Activated CD4-positive, alpha-beta T cell treated with anti-CD3 and anti-CD28 coated beads, Interleukin-2, Interleukin-4, amounts not matched to agents 100 ng/mL and 50 ng/mL, durations not matched to agents 16 hours and 8 hours (primary cell): ENCODE data around the gene RNFT1.
"Not testable (repeated sequence)": the region's sequence is repeated elsewhere in the genome, so short reads cannot be mapped to it uniquely, and the experiment has no call there.

ENCODE experiments used
- DNase-seq: peaks from one replicate; pipeline ENCODE4 v3.0.0-alpha.2; 2020; ENCODE audit warnings: low spot score

RNFT1 gene

GRCh38 chr17:59964482-59965328 is at the start of gene RNFT1:
Gene RNFT1 (minus strand): TSS chr17:59964740. CDS start chr17:59964663, 77 bp downstream.
- peak; percentile 88 for DNase-seq

- DNase-seq: not testable (repeated sequence)
Measured at GRCh38 chr17:60009326-60009725, 44.8 kb upstream of the RNFT1 start.

GRCh38 chr17:60008377-60008776 is 43.8 kb upstream of the RNFT1 start:
- DNase-seq: not testable (repeated sequence)

GRCh38 chr17:60006160-60006559 is 41.6 kb upstream of the RNFT1 start:
- no peak for DNase-seq

GRCh38 chr17:60004561-60004960 is 40.0 kb upstream of the RNFT1 start:
- DNase-seq: not testable (repeated sequence)

GRCh38 chr17:60002405-60002804 is 37.9 kb upstream of the RNFT1 start:
- DNase-seq: not testable (repeated sequence)

- DNase-seq: not testable (repeated sequence)
Measured at GRCh38 chr17:59996608-59997007, 32.1 kb upstream of the RNFT1 start.

GRCh38 chr17:59975166-59975565 is 10.6 kb upstream of the RNFT1 start:
- DNase-seq: not testable (repeated sequence)

GRCh38 chr17:59973483-59973882 is 8.9 kb upstream of the RNFT1 start:
- DNase-seq: not testable (repeated sequence)

GRCh38 chr17:59972778-59973177 is 8.2 kb upstream of the RNFT1 start:
- DNase-seq: no peak

- DNase-seq: not testable (repeated sequence)
Measured at GRCh38 chr17:59971771-59972170, 7.2 kb upstream of the RNFT1 start.

- DNase-seq: peak; percentile 31
Measured at GRCh38 chr17:59963738-59964481, 630 bp downstream of the RNFT1 start.

- no peak for DNase-seq
Measured at GRCh38 chr17:59962739-59963318, 1.7 kb downstream of the RNFT1 start.

GRCh38 chr17:59959574-59959973 is 5.0 kb downstream of the RNFT1 start:
- DNase-seq: not testable (repeated sequence)

- no peak for DNase-seq
Measured at GRCh38 chr17:59954856-59955255, 9.7 kb downstream of the RNFT1 start.

- no peak for DNase-seq
Measured at GRCh38 chr17:59950049-59950448, 14.5 kb downstream of the RNFT1 start.

- peak; percentile 7 for DNase-seq
Measured at GRCh38 chr17:59947310-59947709, 17.2 kb downstream of the RNFT1 start.

GRCh38 chr17:59946433-59946832 is 18.1 kb downstream of the RNFT1 start:
- DNase-seq: not testable (repeated sequence)

GRCh38 chr17:59941131-59941530 is 23.4 kb downstream of the RNFT1 start:
- peak; percentile 20 for DNase-seq

- peak; percentile 67 for DNase-seq
Measured at GRCh38 chr17:59940697-59941096, 23.8 kb downstream of the RNFT1 start.

- DNase-seq: not testable (repeated sequence)
Measured at GRCh38 chr17:59933317-59933716, 31.2 kb downstream of the RNFT1 start.

- DNase-seq: not testable (repeated sequence)
Measured at GRCh38 chr17:59930768-59931167, 33.8 kb downstream of the RNFT1 start.

- not testable (repeated sequence) for DNase-seq
Measured at GRCh38 chr17:59930121-59930520, 34.4 kb downstream of the RNFT1 start.
